ENCODE results near the gene BCL6. TPM values are rescaled to one million over a fixed set of nuclear protein-coding genes. Genes with fewer than 3 reads are reported as not detected.

BCL6 gene
- total and polyA plus RNA-seq, 9 of the 15 experiments (the other 6 are each of a cell fraction or from before 2014, with no cell fraction given) = 0.08 to 3.5 (median 1.6) TPM

- TF ChIP-seq AFF1 (IDR thresholded peaks at IDR 0.05; ENCODE audit: low read depth in 1 of 2, partially characterized antibody in 2 of 2) = peak in 1 of 2 experiments; percentile 11
- TF ChIP-seq, protein P1, sequence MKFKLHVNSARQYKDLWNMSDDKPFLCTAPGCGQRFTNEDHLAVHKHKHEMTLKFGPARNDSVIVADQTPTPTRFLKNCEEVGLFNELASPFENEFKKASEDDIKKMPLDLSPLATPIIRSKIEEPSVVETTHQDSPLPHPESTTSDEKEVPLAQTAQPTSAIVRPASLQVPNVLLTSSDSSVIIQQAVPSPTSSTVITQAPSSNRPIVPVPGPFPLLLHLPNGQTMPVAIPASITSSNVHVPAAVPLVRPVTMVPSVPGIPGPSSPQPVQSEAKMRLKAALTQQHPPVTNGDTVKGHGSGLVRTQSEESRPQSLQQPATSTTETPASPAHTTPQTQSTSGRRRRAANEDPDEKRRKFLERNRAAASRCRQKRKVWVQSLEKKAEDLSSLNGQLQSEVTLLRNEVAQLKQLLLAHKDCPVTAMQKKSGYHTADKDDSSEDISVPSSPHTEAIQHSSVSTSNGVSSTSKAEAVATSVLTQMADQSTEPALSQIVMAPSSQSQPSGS (CRISPR knock-in tag; IDR thresholded peaks at IDR 0.05) = no peak
- no peak for TF ChIP-seq BDP1 (IDR thresholded peaks at IDR 0.05; ENCODE audit: insufficient read depth, insufficient read length)
- TF ChIP-seq HIVEP1 (CRISPR knock-in tag; IDR thresholded peaks at IDR 0.05) = no peak
- TF ChIP-seq HDAC2 (IDR thresholded peaks at IDR 0.05) = no peak
- TF ChIP-seq MAZ (CRISPR knock-in tag; conservative IDR thresholded peaks at IDR 0.05 in 1 of 2, IDR thresholded peaks at IDR 0.05 in 1 of 2) = peak in 1 of 2 experiments; percentile 37; a peak in 1 of 4 replicates
- no peak for TF ChIP-seq ZFX (CRISPR knock-in tag; IDR thresholded peaks at IDR 0.05)
- TF ChIP-seq MCM2 (IDR thresholded peaks at IDR 0.05; ENCODE audit: low read depth) = no peak
- no peak for TF ChIP-seq ZNF586 (CRISPR knock-in tag; conservative IDR thresholded peaks at IDR 0.05)
- TF ChIP-seq TRIM28 (IDR thresholded peaks at IDR 0.05) = no peak
- TF ChIP-seq, protein P2, sequence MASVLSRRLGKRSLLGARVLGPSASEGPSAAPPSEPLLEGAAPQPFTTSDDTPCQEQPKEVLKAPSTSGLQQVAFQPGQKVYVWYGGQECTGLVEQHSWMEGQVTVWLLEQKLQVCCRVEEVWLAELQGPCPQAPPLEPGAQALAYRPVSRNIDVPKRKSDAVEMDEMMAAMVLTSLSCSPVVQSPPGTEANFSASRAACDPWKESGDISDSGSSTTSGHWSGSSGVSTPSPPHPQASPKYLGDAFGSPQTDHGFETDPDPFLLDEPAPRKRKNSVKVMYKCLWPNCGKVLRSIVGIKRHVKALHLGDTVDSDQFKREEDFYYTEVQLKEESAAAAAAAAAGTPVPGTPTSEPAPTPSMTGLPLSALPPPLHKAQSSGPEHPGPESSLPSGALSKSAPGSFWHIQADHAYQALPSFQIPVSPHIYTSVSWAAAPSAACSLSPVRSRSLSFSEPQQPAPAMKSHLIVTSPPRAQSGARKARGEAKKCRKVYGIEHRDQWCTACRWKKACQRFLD (CRISPR knock-in tag; IDR thresholded peaks at IDR 0.05) = no peak
- TF ChIP-seq, protein P3, sequence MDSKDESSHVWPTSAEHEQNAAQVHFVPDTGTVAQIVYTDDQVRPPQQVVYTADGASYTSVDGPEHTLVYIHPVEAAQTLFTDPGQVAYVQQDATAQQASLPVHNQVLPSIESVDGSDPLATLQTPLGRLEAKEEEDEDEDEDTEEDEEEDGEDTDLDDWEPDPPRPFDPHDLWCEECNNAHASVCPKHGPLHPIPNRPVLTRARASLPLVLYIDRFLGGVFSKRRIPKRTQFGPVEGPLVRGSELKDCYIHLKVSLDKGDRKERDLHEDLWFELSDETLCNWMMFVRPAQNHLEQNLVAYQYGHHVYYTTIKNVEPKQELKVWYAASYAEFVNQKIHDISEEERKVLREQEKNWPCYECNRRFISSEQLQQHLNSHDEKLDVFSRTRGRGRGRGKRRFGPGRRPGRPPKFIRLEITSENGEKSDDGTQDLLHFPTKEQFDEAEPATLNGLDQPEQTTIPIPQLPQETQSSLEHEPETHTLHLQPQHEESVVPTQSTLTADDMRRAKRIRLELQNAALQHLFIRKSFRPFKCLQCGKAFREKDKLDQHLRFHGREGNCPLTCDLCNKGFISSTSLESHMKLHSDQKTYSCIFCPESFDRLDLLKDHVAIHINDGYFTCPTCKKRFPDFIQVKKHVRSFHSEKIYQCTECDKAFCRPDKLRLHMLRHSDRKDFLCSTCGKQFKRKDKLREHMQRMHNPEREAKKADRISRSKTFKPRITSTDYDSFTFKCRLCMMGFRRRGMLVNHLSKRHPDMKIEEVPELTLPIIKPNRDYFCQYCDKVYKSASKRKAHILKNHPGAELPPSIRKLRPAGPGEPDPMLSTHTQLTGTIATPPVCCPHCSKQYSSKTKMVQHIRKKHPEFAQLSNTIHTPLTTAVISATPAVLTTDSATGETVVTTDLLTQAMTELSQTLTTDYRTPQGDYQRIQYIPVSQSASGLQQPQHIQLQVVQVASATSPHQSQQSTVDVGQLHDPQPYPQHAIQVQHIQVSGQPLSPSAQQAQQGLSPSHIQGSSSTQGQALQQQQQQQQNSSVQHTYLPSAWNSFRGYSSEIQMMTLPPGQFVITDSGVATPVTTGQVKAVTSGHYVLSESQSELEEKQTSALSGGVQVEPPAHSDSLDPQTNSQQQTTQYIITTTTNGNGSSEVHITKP (IDR thresholded peaks at IDR 0.05; ENCODE audit: partially characterized antibody) = peak; percentile 67
- TF ChIP-seq, protein P4, sequence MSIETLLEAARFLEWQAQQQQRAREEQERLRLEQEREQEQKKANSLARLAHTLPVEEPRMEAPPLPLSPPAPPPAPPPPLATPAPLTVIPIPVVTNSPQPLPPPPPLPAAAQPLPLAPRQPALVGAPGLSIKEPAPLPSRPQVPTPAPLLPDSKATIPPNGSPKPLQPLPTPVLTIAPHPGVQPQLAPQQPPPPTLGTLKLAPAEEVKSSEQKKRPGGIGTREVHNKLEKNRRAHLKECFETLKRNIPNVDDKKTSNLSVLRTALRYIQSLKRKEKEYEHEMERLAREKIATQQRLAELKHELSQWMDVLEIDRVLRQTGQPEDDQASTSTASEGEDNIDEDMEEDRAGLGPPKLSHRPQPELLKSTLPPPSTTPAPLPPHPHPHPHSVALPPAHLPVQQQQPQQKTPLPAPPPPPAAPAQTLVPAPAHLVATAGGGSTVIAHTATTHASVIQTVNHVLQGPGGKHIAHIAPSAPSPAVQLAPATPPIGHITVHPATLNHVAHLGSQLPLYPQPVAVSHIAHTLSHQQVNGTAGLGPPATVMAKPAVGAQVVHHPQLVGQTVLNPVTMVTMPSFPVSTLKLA (conservative IDR thresholded peaks at IDR 0.05) = no peak
These were observed 808 bp downstream of the BCL6 start (continued) for GRCh38 chr3:187744169-187745151.
